GM10266 (cell line): ENCODE measurements around the gene QSER1.
"Not testable (repeated sequence)": the region's sequence is repeated elsewhere in the genome, so short reads cannot be mapped to it uniquely, and the experiment has no call there.

ENCODE experiments used
- DNase-seq: peaks from one replicate; pipeline ENCODE4 v3.0.0; 2012; ENCODE audit errors: extremely low spot score
- CTCF ChIP-seq: IDR thresholded peaks from 2 replicates; pipeline ENCODE4 v1.5.1; 2012; ENCODE audit warnings: mild to moderate bottlenecking, low read depth; ENCODE audit not compliant: control insufficient read depth, insufficient read depth; ENCODE audit errors: missing control alignments

The QSER1 gene

GRCh38 chr11:32858731-32859130, 33.9 kb upstream of the QSER1 start:
- no peak for DNase-seq
- TF ChIP-seq CTCF, result no peak

GRCh38 chr11:32861850-32862577, 30.6 kb upstream of the QSER1 start:
- no peak for TF ChIP-seq CTCF
- DNase-seq, result no peak

- no peak for TF ChIP-seq CTCF
Measured at GRCh38 chr11:32864555-32864954, 28.1 kb upstream of the QSER1 start.

GRCh38 chr11:32868752-32869151, 23.9 kb upstream of the QSER1 start:
- not testable (repeated sequence) for DNase-seq

More at GRCh38 chr11:32864555-32864954, 28.1 kb upstream of the QSER1 start:
- no peak for DNase-seq

- no peak for DNase-seq
- peak; percentile 18 for TF ChIP-seq CTCF
Measured at GRCh38 chr11:32870676-32871075, 21.9 kb upstream of the QSER1 start.

GRCh38 chr11:32874132-32874531, 18.5 kb upstream of the QSER1 start:
- no peak for TF ChIP-seq CTCF
- no peak for DNase-seq

- TF ChIP-seq CTCF, result no peak
- no peak for DNase-seq
Measured at GRCh38 chr11:32881286-32881685, 11.3 kb upstream of the QSER1 start.

- no peak for TF ChIP-seq CTCF
Measured at GRCh38 chr11:32883421-32883820, 9.2 kb upstream of the QSER1 start.

More at GRCh38 chr11:32883421-32883820, 9.2 kb upstream of the QSER1 start:
- no peak for DNase-seq
